ENCODE results near the gene DBP.
"Not testable (repeated sequence)": the region's sequence is repeated elsewhere in the genome, so short reads cannot be mapped to it uniquely, and the experiment has no call there.

DBP gene, protein sequence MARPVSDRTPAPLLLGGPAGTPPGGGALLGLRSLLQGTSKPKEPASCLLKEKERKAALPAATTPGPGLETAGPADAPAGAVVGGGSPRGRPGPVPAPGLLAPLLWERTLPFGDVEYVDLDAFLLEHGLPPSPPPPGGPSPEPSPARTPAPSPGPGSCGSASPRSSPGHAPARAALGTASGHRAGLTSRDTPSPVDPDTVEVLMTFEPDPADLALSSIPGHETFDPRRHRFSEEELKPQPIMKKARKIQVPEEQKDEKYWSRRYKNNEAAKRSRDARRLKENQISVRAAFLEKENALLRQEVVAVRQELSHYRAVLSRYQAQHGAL

GRCh38 chr19:48636859-48637448 lies at the start of gene DBP:
Gene DBP (minus strand): TSS chr19:48637379. CDS start chr19:48636994, 385 bp downstream.
- TF ChIP-seq EZH2 (IDR thresholded peaks at IDR 0.05; ENCODE audit: borderline replicate concordance, low read length): no peak
- TF ChIP-seq, protein P1, sequence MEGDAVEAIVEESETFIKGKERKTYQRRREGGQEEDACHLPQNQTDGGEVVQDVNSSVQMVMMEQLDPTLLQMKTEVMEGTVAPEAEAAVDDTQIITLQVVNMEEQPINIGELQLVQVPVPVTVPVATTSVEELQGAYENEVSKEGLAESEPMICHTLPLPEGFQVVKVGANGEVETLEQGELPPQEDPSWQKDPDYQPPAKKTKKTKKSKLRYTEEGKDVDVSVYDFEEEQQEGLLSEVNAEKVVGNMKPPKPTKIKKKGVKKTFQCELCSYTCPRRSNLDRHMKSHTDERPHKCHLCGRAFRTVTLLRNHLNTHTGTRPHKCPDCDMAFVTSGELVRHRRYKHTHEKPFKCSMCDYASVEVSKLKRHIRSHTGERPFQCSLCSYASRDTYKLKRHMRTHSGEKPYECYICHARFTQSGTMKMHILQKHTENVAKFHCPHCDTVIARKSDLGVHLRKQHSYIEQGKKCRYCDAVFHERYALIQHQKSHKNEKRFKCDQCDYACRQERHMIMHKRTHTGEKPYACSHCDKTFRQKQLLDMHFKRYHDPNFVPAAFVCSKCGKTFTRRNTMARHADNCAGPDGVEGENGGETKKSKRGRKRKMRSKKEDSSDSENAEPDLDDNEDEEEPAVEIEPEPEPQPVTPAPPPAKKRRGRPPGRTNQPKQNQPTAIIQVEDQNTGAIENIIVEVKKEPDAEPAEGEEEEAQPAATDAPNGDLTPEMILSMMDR (IDR thresholded peaks at IDR 0.05; ENCODE audit: low read length): peak; percentile 39; the same call in 1 of the 2 replicates
- Histone ChIP-seq H3K27me3 (ENCODE audit: insufficient read depth, low read length) (no peaks in the 10 kb centered on the region), H4K20me1 (ENCODE audit: insufficient read depth, low read length) (no peaks in the 10 kb centered on the region), H3K27ac (ENCODE audit: low read depth, low read length, poor library complexity, severe bottlenecking) (peak within 1 kb of the TSS; percentile 96), H3K4me2 (ENCODE audit: low read length) (peak within 1 kb of the TSS; percentile 93), H3K79me2 (ENCODE audit: insufficient read depth, low read length) (no peaks in the 10 kb centered on the region), H3K9ac (ENCODE audit: low read length) (peak within 1 kb of the TSS; percentile 96), H3K9me3 (ENCODE audit: low read length) (no peaks in the 10 kb centered on the region), H3K9me2 (ENCODE audit: low read depth, low read length) (no peaks in the 10 kb centered on the region), H3K36me3 (ENCODE audit: insufficient read depth, low read length) (no peaks in the 10 kb centered on the region), H3F3A (ENCODE audit: insufficient read depth, low read length) (0 out of 2 replicates have a peak, but pooled peaks cover 5% of the 10 kb centered on the region), H3K4me3 (ENCODE audit: low read depth, low read length, poor library complexity, severe bottlenecking) (peak within 1 kb of the TSS; percentile 84), H3K4me1 (ENCODE audit: insufficient read depth, low read length, severe bottlenecking) (peaks cover 53% of the 10 kb centered on the region), H2AFZ (ENCODE audit: low read length) (no peak within 1 kb of the TSS)

GRCh38 chr19:48686637-48687036 lies 49.5 kb upstream of the DBP start:
- not testable (repeated sequence) for H3K9me3 ChIP-seq (ENCODE audit: low read length); H3K27ac ChIP-seq (ENCODE audit: low read depth, low read length, poor library complexity, severe bottlenecking); H3K79me2 ChIP-seq (ENCODE audit: insufficient read depth, low read length); H4K20me1 ChIP-seq (ENCODE audit: insufficient read depth, low read length); H3K36me3 ChIP-seq (ENCODE audit: insufficient read depth, low read length); H2AFZ ChIP-seq (ENCODE audit: low read length); H3K27me3 ChIP-seq (ENCODE audit: insufficient read depth, low read length); H3K9me2 ChIP-seq (ENCODE audit: low read depth, low read length); H3K4me3 ChIP-seq (ENCODE audit: low read depth, low read length, poor library complexity, severe bottlenecking); H3K4me1 ChIP-seq (ENCODE audit: insufficient read depth, low read length, severe bottlenecking); H3K4me2 ChIP-seq (ENCODE audit: low read length); H3K9ac ChIP-seq (ENCODE audit: low read length); H3F3A ChIP-seq (ENCODE audit: insufficient read depth, low read length)

DNA sequence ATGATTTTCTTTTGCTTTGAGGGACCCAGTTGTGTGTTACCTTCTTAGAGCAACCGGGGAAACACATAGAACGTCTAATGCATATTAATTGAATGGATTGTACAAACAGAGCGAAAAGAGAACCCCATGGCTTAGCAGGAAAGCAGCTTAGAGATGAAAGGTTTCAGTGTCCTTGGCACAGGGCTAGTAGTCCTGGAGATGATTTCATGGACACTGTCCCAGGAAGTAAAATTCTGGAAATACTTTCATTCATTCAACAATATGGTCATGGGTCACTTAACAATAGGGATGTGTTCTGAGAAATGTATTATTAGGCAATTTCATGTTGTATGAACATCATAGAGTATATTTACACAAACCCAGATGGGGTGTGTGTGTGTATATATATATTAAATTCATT lies 48.9 kb upstream of the DBP start:
- H3K4me1 ChIP-seq (ENCODE audit: insufficient read depth, low read length, severe bottlenecking): no peaks in the 10 kb centered on the region
- no peak overlapping the region for H3K27ac ChIP-seq (ENCODE audit: low read depth, low read length, poor library complexity, severe bottlenecking)
- no peaks in the 10 kb centered on the region for H3K79me2 ChIP-seq (ENCODE audit: insufficient read depth, low read length)
- no peaks in the 10 kb centered on the region; the same call in 1 of the 2 replicates for H3K27me3 ChIP-seq (ENCODE audit: insufficient read depth, low read length)
- H4K20me1 ChIP-seq (ENCODE audit: insufficient read depth, low read length): no peaks in the 10 kb centered on the region
- H2AFZ ChIP-seq (ENCODE audit: low read length): no peak overlapping the region
- TF ChIP-seq, protein P1 (IDR thresholded peaks at IDR 0.05; ENCODE audit: low read length): no peak
- TF ChIP-seq EZH2 (IDR thresholded peaks at IDR 0.05; ENCODE audit: borderline replicate concordance, low read length): no peak
- H3K36me3 ChIP-seq (ENCODE audit: insufficient read depth, low read length): no peaks in the 10 kb centered on the region
- H3K4me2 ChIP-seq (ENCODE audit: low read length): no peak overlapping the region
- H3K9ac ChIP-seq (ENCODE audit: low read length): no peak overlapping the region
- no peaks in the 10 kb centered on the region for H3F3A ChIP-seq (ENCODE audit: insufficient read depth, low read length)
- no peaks in the 10 kb centered on the region for H3K9me3 ChIP-seq (ENCODE audit: low read length)
- no peak overlapping the region for H3K4me3 ChIP-seq (ENCODE audit: low read depth, low read length, poor library complexity, severe bottlenecking)
- no peaks in the 10 kb centered on the region for H3K9me2 ChIP-seq (ENCODE audit: low read depth, low read length)

All from OCI-LY1 (cell line).